ENCODE results near the gene GOLGA5.

The GOLGA5 gene

DNA sequence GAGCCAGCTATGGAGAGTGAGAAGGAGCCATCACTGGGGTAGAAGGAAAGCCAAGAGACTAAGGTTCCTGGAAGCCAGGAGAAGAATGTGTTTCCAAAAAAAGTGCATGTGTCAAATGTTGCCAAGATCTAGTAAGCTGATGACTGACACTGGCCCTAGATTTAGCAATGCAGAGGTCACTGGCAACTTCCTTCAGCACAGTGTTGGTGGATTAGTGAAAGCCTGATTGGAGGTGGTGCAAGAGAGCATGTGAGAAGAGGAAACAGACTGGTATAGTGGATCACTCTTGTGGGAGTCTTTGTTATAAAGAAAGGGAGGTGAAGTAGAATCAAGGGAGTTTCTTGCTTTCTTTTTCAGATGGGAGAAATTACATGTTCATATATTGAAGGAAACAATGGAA is 94.8 kb downstream of the GOLGA5 start:
- no peak overlapping the region for H3K27ac ChIP-seq
- TF ChIP-seq, protein P1, sequence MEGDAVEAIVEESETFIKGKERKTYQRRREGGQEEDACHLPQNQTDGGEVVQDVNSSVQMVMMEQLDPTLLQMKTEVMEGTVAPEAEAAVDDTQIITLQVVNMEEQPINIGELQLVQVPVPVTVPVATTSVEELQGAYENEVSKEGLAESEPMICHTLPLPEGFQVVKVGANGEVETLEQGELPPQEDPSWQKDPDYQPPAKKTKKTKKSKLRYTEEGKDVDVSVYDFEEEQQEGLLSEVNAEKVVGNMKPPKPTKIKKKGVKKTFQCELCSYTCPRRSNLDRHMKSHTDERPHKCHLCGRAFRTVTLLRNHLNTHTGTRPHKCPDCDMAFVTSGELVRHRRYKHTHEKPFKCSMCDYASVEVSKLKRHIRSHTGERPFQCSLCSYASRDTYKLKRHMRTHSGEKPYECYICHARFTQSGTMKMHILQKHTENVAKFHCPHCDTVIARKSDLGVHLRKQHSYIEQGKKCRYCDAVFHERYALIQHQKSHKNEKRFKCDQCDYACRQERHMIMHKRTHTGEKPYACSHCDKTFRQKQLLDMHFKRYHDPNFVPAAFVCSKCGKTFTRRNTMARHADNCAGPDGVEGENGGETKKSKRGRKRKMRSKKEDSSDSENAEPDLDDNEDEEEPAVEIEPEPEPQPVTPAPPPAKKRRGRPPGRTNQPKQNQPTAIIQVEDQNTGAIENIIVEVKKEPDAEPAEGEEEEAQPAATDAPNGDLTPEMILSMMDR (conservative IDR thresholded peaks at IDR 0.05) = no peak

Data from VCaP (cell line).